Measurements from ENCODE around the gene ZNF593OS. TPM values are rescaled to one million over a fixed set of nuclear protein-coding genes. Genes with fewer than 3 reads are reported as not detected.

Gene ZNF593OS
- total and polyA plus RNA-seq, 2 of the 8 experiments (the other 6 are each of a cell fraction or from before 2014, with no cell fraction given) = not detected

DNA sequence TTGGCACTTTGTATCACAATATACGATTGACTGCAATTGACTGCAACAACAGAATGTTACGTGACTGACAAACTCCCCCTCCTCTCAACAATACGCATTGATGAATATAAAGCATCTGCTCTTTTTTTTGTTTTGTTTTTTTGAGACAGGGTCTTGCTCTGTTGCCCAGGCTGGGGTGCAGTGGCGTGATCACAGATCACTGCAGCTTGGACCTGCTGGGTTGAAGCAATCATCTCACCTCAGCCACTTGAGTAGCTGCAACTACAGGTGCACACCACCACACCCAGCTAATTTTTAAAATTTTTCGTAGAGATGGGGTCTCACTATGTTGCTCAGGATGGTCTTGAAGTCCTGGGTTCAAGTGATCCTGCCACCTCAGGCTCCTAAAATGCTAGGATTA is 41.1 kb upstream of the ZNF593OS start:
- FAIRE-seq (no peak), DNase-seq (ENCODE audit: low read depth in 1 of 2, low spot score in 2 of 2) (no peak)
- Histone ChIP-seq H3K23ac (ENCODE audit: insufficient read length) (no peak overlapping the region), H2BK5ac (ENCODE audit: low read depth, low read length) (no peak overlapping the region), H3K36me3 (ENCODE audit: control insufficient read depth in 2 of 4, insufficient read depth in 4 of 4, low read length in 3 of 4) (no peaks in the 10 kb centered on the region), H3K9me3 (ENCODE audit: insufficient read depth in 2 of 2, low read depth in 1 of 2, low read length in 1 of 2) (no peaks in the 10 kb centered on the region), H3K4me1 (replicated peaks in 1 of 4; ENCODE audit: control insufficient read depth in 3 of 4, insufficient read depth in 4 of 4, low read length in 3 of 4) (no peaks in the 10 kb centered on the region), H3K27me3 (replicated peaks in 1 of 4; ENCODE audit: control insufficient read depth in 3 of 4, extremely low read depth in 1 of 4, insufficient read depth in 3 of 4, low read length in 3 of 4) (no peaks in the 10 kb centered on the region), H4K5ac (ENCODE audit: insufficient read length, low read depth, low read length) (no peak overlapping the region), H4K8ac (ENCODE audit: extremely low read depth, insufficient read depth, low read length) (no peak overlapping the region), H3K79me1 (ENCODE audit: low read depth, low read length) (no peaks in the 10 kb centered on the region), H3K27ac (ENCODE audit: low read depth, low read length) (no peak overlapping the region), H4K91ac (replicated peaks; ENCODE audit: insufficient read length, low read length) (no peak overlapping the region), H3K9ac (replicated peaks in 1 of 4; ENCODE audit: extremely low read depth in 1 of 4, low read depth in 3 of 4, low read length in 3 of 4) (no peak overlapping the region), H3K56ac (replicated peaks; ENCODE audit: insufficient read length, low read depth, low read length) (no peak overlapping the region), H2BK20ac (ENCODE audit: low read length) (no peak overlapping the region), H4K20me1 (replicated peaks in 1 of 2; ENCODE audit: control insufficient read depth in 1 of 2, insufficient read depth in 2 of 2, low read length in 2 of 2) (no peaks in the 10 kb centered on the region), H2BK15ac (ENCODE audit: low read length) (no peak overlapping the region), H3K14ac (ENCODE audit: insufficient read length) (no peak overlapping the region), H3K23me2 (ENCODE audit: low read depth, low read length) (no peaks in the 10 kb centered on the region), H2AFZ (ENCODE audit: low read length) (no peak overlapping the region), H2BK12ac (ENCODE audit: low read depth, low read length) (no peak overlapping the region), H3K4me2 (ENCODE audit: insufficient read depth in 1 of 2, low read depth in 2 of 2, low read length in 2 of 2) (no peak overlapping the region), H2BK120ac (replicated peaks; ENCODE audit: low read depth, low read length) (no peak overlapping the region), H3K18ac (ENCODE audit: extremely low read depth, low read length) (no peak overlapping the region), H3K4me3 (ENCODE audit: extremely low read depth in 1 of 4, insufficient read depth in 2 of 4, low read depth in 3 of 4, low read length in 4 of 4) (no peak overlapping the region), H3K4ac (replicated peaks; ENCODE audit: insufficient read length, low read depth, low read length) (no peak overlapping the region), H3K79me2 (ENCODE audit: control insufficient read depth in 1 of 2, insufficient read depth in 2 of 2, low read length in 2 of 2) (no peaks in the 10 kb centered on the region), H2AK5ac (ENCODE audit: low read depth, low read length) (no peak overlapping the region)
- 90% methylated on average over 5 of the region's 5 CpGs; no CpG with 5 or more reads in 1 of the 2 experiments for WGBS, 2 experiments (ENCODE audit: extremely low coverage in 1 of 2, insufficient coverage in 1 of 2, insufficient read length in 1 of 2, insufficient replicate concordance in 2 of 2, low coverage in 1 of 2, low lambda C conversion rate in 2 of 2, missing lambda C conversion rate in 1 of 2)
- ChIA-PET CTCF (ENCODE audit: partially characterized antibody) (interaction anchor here (0.6 to 1.3 kb wide), 6 partner anchors 8 to 922 kb away, joined by 3 to 5 read pairs (median 3); no protein-coding TSS in a partner anchor), POLR2A (ENCODE audit: partially characterized antibody) (no interaction called here)
- TF ChIP-seq KDM1A (IDR thresholded peaks at IDR 0.05; ENCODE audit: borderline replicate concordance, low read length) (no peak), POU5F1 (IDR thresholded peaks at IDR 0.05; ENCODE audit: low read depth, low read length) (no peak), TCF12 (IDR thresholded peaks at IDR 0.05; ENCODE audit: low read depth, low read length) (no peak), HDAC2 (IDR thresholded peaks at IDR 0.05; ENCODE audit: borderline replicate concordance in 1 of 2, low read depth in 2 of 2, low read length in 2 of 2) (no peak), HDAC6 (IDR thresholded peaks at IDR 0.05; ENCODE audit: low read depth, low read length) (no peak), PHF8 (conservative IDR thresholded peaks at IDR 0.05; ENCODE audit: low read depth, low read length) (no peak), CBX5 (IDR thresholded peaks at IDR 0.05; ENCODE audit: low read depth, low read length) (no peak), RAD21 (IDR thresholded peaks at IDR 0.05 in 1 of 2, conservative IDR thresholded peaks at IDR 0.05 in 1 of 2; ENCODE audit: low read depth in 2 of 2, low read length in 2 of 2) (no peak), SIX5 (IDR thresholded peaks at IDR 0.05; ENCODE audit: low read depth, low read length) (no peak), BCL11A (IDR thresholded peaks at IDR 0.05; ENCODE audit: low read depth in 2 of 2, low read length in 2 of 2) (no peak)
- TF ChIP-seq, protein P1, sequence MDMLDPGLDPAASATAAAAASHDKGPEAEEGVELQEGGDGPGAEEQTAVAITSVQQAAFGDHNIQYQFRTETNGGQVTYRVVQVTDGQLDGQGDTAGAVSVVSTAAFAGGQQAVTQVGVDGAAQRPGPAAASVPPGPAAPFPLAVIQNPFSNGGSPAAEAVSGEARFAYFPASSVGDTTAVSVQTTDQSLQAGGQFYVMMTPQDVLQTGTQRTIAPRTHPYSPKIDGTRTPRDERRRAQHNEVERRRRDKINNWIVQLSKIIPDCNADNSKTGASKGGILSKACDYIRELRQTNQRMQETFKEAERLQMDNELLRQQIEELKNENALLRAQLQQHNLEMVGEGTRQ (IDR thresholded peaks at IDR 0.05; ENCODE audit: low read length) = no peak
- TF ChIP-seq, protein P2, sequence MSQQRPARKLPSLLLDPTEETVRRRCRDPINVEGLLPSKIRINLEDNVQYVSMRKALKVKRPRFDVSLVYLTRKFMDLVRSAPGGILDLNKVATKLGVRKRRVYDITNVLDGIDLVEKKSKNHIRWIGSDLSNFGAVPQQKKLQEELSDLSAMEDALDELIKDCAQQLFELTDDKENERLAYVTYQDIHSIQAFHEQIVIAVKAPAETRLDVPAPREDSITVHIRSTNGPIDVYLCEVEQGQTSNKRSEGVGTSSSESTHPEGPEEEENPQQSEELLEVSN (IDR thresholded peaks at IDR 0.05) = no peak

All from H1 (cell line).